HFFc6 (cell line): ENCODE measurements around the gene SLC5A8. TPM values are rescaled to one million over a fixed set of nuclear protein-coding genes. Genes with fewer than 3 reads are reported as not detected.
"Not testable (repeated sequence)": the region's sequence is repeated elsewhere in the genome, so short reads cannot be mapped to it uniquely, and the experiment has no call there.

ENCODE experiments used
- DNase-seq: peaks from one replicate; pipeline ENCODE4 v3.0.0-alpha.2; 2018
- H3K27ac Mint-ChIP-seq: 2 replicates; pipeline ENCODE4 v1.8.0; 2020; ENCODE audit warnings: mild to moderate bottlenecking, mixed read lengths
- H3K27me3 Mint-ChIP-seq: 2 replicates; pipeline ENCODE4 v1.8.0; 2021; ENCODE audit warnings: mild to moderate bottlenecking, moderate library complexity, mixed read lengths; ENCODE audit not compliant: insufficient read depth
- H3K36me3 Mint-ChIP-seq: 2 replicates; pipeline ENCODE4 v1.8.0; 2021; ENCODE audit warnings: low read depth, mixed read lengths
- H3K4me1 Mint-ChIP-seq: 2 replicates; pipeline ENCODE4 v1.8.0; 2020; ENCODE audit warnings: low read depth, mixed read lengths
- H3K4me3 Mint-ChIP-seq: 2 replicates; pipeline ENCODE4 v1.8.0; 2020; ENCODE audit warnings: mild to moderate bottlenecking, moderate library complexity, mixed read lengths
- H3K9me3 Mint-ChIP-seq: 2 replicates; pipeline ENCODE4 v1.8.0; 2020; ENCODE audit warnings: mild to moderate bottlenecking, mixed read lengths
- CTCF ChIP-seq: fragments of 200-600 bp; sonication (generic); IDR thresholded peaks from 2 replicates; pipeline ENCODE4 v1.5.0; 2021; ENCODE audit warnings: antibody characterized with exemption, mild to moderate bottlenecking
- total RNA-seq, 6 experiments: library from RNA; stranded (reverse); fragmentation: NEBNext Ultra II Directional; extraction: Animal tissue kit (Norgen Biotek cat#: 25700); gene quantifications; 2 replicates in 1 of 6; 3 replicates in 5 of 6; pipeline ENCODE4 v1.2.3, GENCODE V29; 2021

SLC5A8 gene
- total RNA-seq, 6 experiments from 2014 or later, result not detected

GRCh38 chr12:101172316-101172715 lies 37.7 kb downstream of the SLC5A8 start:
- DNase-seq, result no peak
- Mint-ChIP-seq H3K4me3 (no peak overlapping the region), H3K27me3 (peaks cover 2% of the 10 kb centered on the region), H3K36me3 (peaks cover 7% of the 10 kb centered on the region), H3K4me1 (no peaks in the 10 kb centered on the region), H3K9me3 (peaks cover 46% of the 10 kb centered on the region), H3K27ac (no peak overlapping the region)
- TF ChIP-seq CTCF, result no peak; the same call in 1 of the 2 replicates

GRCh38 chr12:101168001-101168400 lies 42.0 kb downstream of the SLC5A8 start:
- TF ChIP-seq CTCF, result no peak
- DNase-seq, result no peak
- Mint-ChIP-seq H3K9me3 (peaks cover 30% of the 10 kb centered on the region), H3K27me3 (no peaks in the 10 kb centered on the region; the same call in none of the 2 replicates), H3K4me1 (no peaks in the 10 kb centered on the region), H3K27ac (no peak overlapping the region), H3K4me3 (no peak overlapping the region), H3K36me3 (peaks cover 7% of the 10 kb centered on the region)

- Mint-ChIP-seq H3K27ac (no peak overlapping the region), H3K9me3 (peaks cover 26% of the 10 kb centered on the region), H3K4me3 (no peak overlapping the region), H3K27me3 (no peaks in the 10 kb centered on the region; the same call in none of the 2 replicates), H3K4me1 (no peaks in the 10 kb centered on the region), H3K36me3 (peaks cover 7% of the 10 kb centered on the region)
- no peak for TF ChIP-seq CTCF
- DNase-seq, result no peak
These were observed 43.2 kb downstream of the SLC5A8 start for GRCh38 chr12:101166866-101167265.

- H3K27me3 Mint-ChIP-seq, result no peaks in the 10 kb centered on the region; the same call in none of the 2 replicates
- DNase-seq, result no peak
- no peaks in the 10 kb centered on the region for H3K36me3 Mint-ChIP-seq
- H3K4me3 Mint-ChIP-seq, result no peak overlapping the region
- TF ChIP-seq CTCF, result no peak
- H3K27ac Mint-ChIP-seq, result no peak overlapping the region
- peaks cover 21% of the 10 kb centered on the region for H3K9me3 Mint-ChIP-seq
- no peaks in the 10 kb centered on the region for H3K4me1 Mint-ChIP-seq
These were observed 44.7 kb downstream of the SLC5A8 start for GRCh38 chr12:101165319-101165718.

- not testable (repeated sequence) for H3K27me3 Mint-ChIP-seq, H3K4me1 Mint-ChIP-seq, H3K4me3 Mint-ChIP-seq, DNase-seq, H3K36me3 Mint-ChIP-seq, H3K27ac Mint-ChIP-seq
- H3K9me3 Mint-ChIP-seq, result peaks cover 21% of the 10 kb centered on the region
These were observed 64.1 kb downstream of the SLC5A8 start for GRCh38 chr12:101145777-101146431.

GRCh38 chr12:101127521-101128219 lies 82.4 kb downstream of the SLC5A8 start:
- DNase-seq, result peak; percentile 44
- no peak overlapping the region for H3K4me3 Mint-ChIP-seq
- no peaks in the 10 kb centered on the region for H3K4me1 Mint-ChIP-seq
- H3K27me3 Mint-ChIP-seq, result no peaks in the 10 kb centered on the region
- no peak overlapping the region for H3K27ac Mint-ChIP-seq
- H3K9me3 Mint-ChIP-seq, result peaks cover 29% of the 10 kb centered on the region
- TF ChIP-seq CTCF, result no peak
- peaks cover 6% of the 10 kb centered on the region; the same call in 1 of the 2 replicates for H3K36me3 Mint-ChIP-seq
